WTC11 (cell line): ENCODE measurements around the gene ZSCAN9. TPM values are rescaled to one million over a fixed set of nuclear protein-coding genes. Genes with fewer than 3 reads are reported as not detected.
A peak's percentile ranks its signal among the peaks of the same experiment; 100 is the strongest.

Source experiments
- ATAC-seq: fragments of 200-7000 bp; cut with Tn5 transposase; 2 replicates; pipeline ENCODE4 v1.10.0; 2021; ENCODE audit warnings: mild to moderate bottlenecking, moderate library complexity
- CTCF ChIA-PET: fragments of 300-600 bp; sonication (Branson Sonifier 250); formaldehyde crosslinking; loops from one replicate; lab custom pipeline; 2021; ENCODE audit warnings: antibody characterized with exemption; lab: Charles Lee
- POLR2A ChIA-PET: fragments of 350-600 bp; sonication (Branson Sonifier 250); formaldehyde crosslinking; loops from one replicate; lab custom pipeline; 2021; ENCODE audit warnings: antibody characterized with exemption; lab: Charles Lee
- DNase-seq: peaks from one replicate; pipeline ENCODE4 v3.0.0; 2021; ENCODE audit warnings: low spot score
- H3K27ac Mint-ChIP-seq: 2 replicates; pipeline ENCODE4 v1.8.0; 2021; ENCODE audit warnings: mixed read lengths
- H3K27me3 Mint-ChIP-seq: 2 replicates; pipeline ENCODE4 v1.8.0; 2021; ENCODE audit warnings: low read depth, mild to moderate bottlenecking, moderate library complexity, mixed read lengths
- H3K36me3 Mint-ChIP-seq: 2 replicates; pipeline ENCODE4 v1.8.0; 2021; ENCODE audit warnings: mixed read lengths
- H3K4me1 Mint-ChIP-seq: 2 replicates; pipeline ENCODE4 v1.8.0; 2022; ENCODE audit warnings: mixed read lengths
- H3K4me3 Mint-ChIP-seq: 2 replicates; pipeline ENCODE4 v1.8.0; 2021; ENCODE audit warnings: mild to moderate bottlenecking, moderate library complexity, mixed read lengths
- H3K9me3 Mint-ChIP-seq: 2 replicates; pipeline ENCODE4 v1.8.0; 2021; ENCODE audit warnings: mixed read lengths
- ARID4B ChIP-seq: sonication (generic); formaldehyde crosslinking; IDR thresholded peaks from 2 replicates; pipeline ENCODE4 v1.8.0; 2023; ENCODE audit warnings: missing genetic modification reagents, mild to moderate bottlenecking, borderline replicate concordance
- E2F1 ChIP-seq: sonication (generic); formaldehyde crosslinking; IDR thresholded peaks from 2 replicates; pipeline ENCODE4 v1.8.0; 2022; ENCODE audit warnings: mild to moderate bottlenecking, missing genetic modification reagents
- FOXK1 ChIP-seq: sonication (generic); formaldehyde crosslinking; IDR thresholded peaks from 2 replicates; pipeline ENCODE4 v1.8.0; 2022; ENCODE audit warnings: mild to moderate bottlenecking, moderate library complexity, missing genetic modification reagents
- GABPB1 ChIP-seq: sonication (generic); formaldehyde crosslinking; IDR thresholded peaks from 2 replicates; pipeline ENCODE4 v1.8.1; 2023; ENCODE audit warnings: mild to moderate bottlenecking, missing genetic modification reagents
- MAX ChIP-seq: sonication (generic); formaldehyde crosslinking; IDR thresholded peaks from 2 replicates; pipeline ENCODE4 v1.8.0; 2022; ENCODE audit warnings: mild to moderate bottlenecking, missing genetic modification reagents
- TEAD1 ChIP-seq: sonication (generic); formaldehyde crosslinking; IDR thresholded peaks from 2 replicates; pipeline ENCODE4 v1.8.0; 2022; ENCODE audit warnings: mild to moderate bottlenecking, missing genetic modification reagents
- TEAD4 ChIP-seq: sonication (generic); formaldehyde crosslinking; IDR thresholded peaks from 2 replicates; pipeline ENCODE4 v1.8.0; 2022; ENCODE audit warnings: mild to moderate bottlenecking, missing genetic modification reagents
- TP53 ChIP-seq: sonication (generic); formaldehyde crosslinking; IDR thresholded peaks from 2 replicates; pipeline ENCODE4 v1.8.1; 2023; ENCODE audit warnings: mild to moderate bottlenecking, missing genetic modification reagents
- ZNF232 ChIP-seq: sonication (generic); formaldehyde crosslinking; IDR thresholded peaks from 2 replicates; pipeline ENCODE4 v1.8.0; 2022; ENCODE audit warnings: mild to moderate bottlenecking, missing genetic modification reagents
- ZNF512 ChIP-seq: sonication (generic); formaldehyde crosslinking; IDR thresholded peaks from 2 replicates; pipeline ENCODE4 v1.8.1; 2022; ENCODE audit warnings: missing genetic modification reagents, borderline replicate concordance
- total RNA-seq: library from RNA; stranded (reverse); gene quantifications from 3 replicates; pipeline ENCODE4 v1.2.3, GENCODE V29; 2021

ZSCAN9 gene
- total RNA-seq, 1 experiment from 2014 or later = 15.1 TPM

- 0 out of 2 replicates have a peak, but pooled peaks have one; percentile 48 for TF ChIP-seq E2F1 (CRISPR knock-in tag)
- peak; percentile 84; the same call in 1 of the 2 replicates for TF ChIP-seq MAX (CRISPR knock-in tag)
- TF ChIP-seq GABPB1 (CRISPR knock-in tag) = peak; percentile 5; the same call in 1 of the 2 replicates
- no peak for TF ChIP-seq ZNF512
- TF ChIP-seq ZNF232 = no peak
- TF ChIP-seq FOXK1 (CRISPR knock-in tag) = no peak
- no peak for TF ChIP-seq TEAD4 (CRISPR knock-in tag)
These were observed 6.5 kb upstream of the ZSCAN9 start (continued) for GRCh38 chr6:28218312-28219248.

- POLR2A ChIA-PET = interaction anchor here (1.2 kb wide), 1 partner anchor 46 kb away, joined by 3 read pairs; the partner anchor contains the start of gene ZSCAN26
- TF ChIP-seq TP53 = no peak
- TF ChIP-seq TEAD1 (CRISPR knock-in tag) = no peak
- TF ChIP-seq ARID4B (CRISPR knock-in tag) = no peak
- TF ChIP-seq, all 79 proteins: peak for 0
- DNase-seq (no peak), ATAC-seq (no peak)
- Mint-ChIP-seq H3K4me1 (peaks cover 20% of the 10 kb centered on the region), H3K9me3 (no peaks in the 10 kb centered on the region), H3K36me3 (no peaks in the 10 kb centered on the region), H3K4me3 (no peak overlapping the region), H3K27ac (no peak overlapping the region), H3K27me3 (peaks cover 90% of the 10 kb centered on the region)
- CTCF ChIA-PET = interaction anchor here (1.1 kb wide), 1 partner anchor 135 kb away, joined by 4 read pairs; no protein-coding TSS in a partner anchor
These were observed 4.6 kb upstream of the ZSCAN9 start for GRCh38 chr6:28220257-28221133.
